GM19351 (cell line): ENCODE results near the gene BCAR1.

Source experiments
- ATAC-seq: cut with Tn5 transposase; IDR thresholded peaks from one replicate; pipeline ENCODE4 v1.9.1; 2021; ENCODE audit warnings: mild to moderate bottlenecking, moderate library complexity; ENCODE audit not compliant: unreplicated experiment

BCAR1 gene

DNA sequence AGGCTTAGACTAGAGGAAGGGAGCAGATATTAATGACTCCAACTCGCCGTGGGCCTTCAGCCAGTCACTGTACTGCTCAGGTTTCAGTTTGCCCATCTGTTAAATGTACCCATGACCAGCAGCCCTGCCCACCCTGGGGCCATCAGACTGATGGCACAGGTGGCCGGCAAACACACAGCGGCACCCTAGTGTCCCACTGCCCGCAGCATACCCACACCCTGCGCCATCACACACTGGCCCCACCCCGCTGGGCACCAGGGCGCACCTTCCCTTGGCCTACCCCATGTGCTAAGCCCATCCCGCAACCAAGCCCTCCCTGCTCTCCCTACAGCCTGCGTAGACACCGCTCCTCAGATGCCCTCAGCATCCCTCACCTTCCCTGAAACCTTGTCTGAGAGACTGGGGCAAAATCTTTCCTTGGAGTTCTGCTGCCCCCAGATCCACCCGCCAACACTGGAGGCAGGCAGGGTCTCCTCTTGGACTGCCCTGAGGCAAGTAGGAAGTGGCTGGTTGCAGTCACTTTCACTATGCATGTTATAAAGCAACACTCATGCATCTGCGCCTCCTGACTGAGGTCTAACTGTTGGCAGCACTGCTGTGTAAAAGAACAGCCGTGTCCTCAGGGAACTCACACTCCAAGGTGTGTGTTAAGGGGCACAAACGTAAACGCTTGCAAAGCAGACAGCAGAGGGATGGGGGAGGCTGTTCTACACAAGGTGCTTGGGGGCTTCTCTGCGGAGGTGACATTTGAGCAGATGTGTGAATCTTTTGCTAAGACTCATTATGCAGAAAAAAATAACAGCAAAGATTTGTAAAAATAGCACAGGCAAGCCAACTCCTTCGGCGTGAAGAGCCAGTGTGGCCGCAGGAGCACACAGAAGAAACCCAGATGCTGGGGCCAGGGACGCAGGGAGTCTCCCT, 6.7 kb upstream of the BCAR1 start:
- ATAC-seq: no peak

GRCh38 chr16:75256696-75257343, 5.4 kb upstream of the BCAR1 start:
- no peak for ATAC-seq

DNA sequence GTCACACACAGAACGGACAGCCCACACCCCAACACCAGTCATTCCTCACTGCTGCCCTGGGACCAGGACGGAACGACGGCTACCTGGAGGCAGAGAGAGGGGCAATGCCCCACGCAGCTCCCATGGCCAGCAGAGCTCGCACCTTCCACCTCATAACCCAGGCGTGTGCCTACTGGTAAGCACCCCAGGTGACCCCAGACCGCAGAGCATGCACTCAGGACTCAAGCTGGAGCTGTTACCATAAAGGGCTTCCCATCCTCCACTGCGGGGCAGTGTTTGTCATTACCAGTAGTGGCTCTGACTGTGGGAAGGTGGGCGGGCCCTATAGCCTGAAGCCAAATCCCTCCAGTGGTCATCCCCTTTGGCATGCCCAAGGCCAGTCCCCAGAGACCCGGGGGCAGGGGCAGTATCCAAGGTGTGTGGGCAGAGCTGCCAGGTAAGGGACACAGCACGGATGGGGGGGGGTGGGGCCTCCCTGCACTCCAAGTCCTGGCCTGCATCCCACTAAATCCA, 4.7 kb upstream of the BCAR1 start:
- ATAC-seq: no peak

GRCh38 chr16:75254359-75254837, 3.0 kb upstream of the BCAR1 start:
- ATAC-seq: no peak

DNA sequence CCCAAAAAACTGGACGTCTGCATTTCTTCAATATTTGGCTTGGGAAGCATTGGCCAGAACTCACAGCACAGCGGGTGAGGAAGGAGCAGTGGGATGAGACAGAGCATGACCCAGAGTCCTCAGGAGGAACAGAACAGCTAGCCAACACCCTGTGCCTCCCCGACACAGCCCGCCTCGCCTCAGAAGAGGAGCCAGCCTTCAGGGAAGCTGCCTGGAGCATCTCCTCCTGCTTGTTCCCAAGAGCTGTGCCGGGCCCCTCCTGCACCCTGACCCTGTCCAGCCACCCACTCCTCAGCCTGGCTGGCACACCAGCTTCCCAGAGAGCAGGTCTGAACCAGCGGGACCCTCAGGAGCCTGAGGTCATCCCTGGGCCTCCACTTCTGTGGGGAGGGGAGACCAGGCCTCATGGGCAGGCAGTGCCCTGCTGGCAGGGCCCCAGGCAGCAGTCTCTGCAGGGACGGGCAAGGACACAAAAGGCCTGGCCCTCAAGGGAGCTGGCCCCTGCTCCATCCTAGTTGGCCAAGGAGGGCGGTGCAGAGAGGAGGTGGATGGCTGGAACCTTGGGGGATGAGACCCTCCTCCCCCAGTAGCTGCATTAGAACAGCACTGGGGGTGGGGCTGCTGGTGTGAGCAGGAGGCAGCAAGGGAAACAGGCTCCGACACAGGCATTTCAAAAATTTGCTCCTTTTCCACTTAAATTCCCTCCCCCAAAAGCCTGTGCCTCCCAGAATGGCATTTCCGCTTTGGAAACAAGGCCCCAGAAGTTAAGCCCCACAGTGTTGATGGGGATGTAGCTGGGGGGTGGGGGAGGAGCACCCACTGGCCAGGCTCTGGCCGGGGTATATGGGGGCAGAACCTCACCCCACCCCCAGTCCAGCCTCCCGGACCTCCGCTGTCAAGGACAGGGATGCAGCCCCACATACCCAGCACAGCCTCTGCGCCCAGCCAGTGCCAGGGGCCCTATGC, 1.8 kb upstream of the BCAR1 start:
- ATAC-seq: no peak

DNA sequence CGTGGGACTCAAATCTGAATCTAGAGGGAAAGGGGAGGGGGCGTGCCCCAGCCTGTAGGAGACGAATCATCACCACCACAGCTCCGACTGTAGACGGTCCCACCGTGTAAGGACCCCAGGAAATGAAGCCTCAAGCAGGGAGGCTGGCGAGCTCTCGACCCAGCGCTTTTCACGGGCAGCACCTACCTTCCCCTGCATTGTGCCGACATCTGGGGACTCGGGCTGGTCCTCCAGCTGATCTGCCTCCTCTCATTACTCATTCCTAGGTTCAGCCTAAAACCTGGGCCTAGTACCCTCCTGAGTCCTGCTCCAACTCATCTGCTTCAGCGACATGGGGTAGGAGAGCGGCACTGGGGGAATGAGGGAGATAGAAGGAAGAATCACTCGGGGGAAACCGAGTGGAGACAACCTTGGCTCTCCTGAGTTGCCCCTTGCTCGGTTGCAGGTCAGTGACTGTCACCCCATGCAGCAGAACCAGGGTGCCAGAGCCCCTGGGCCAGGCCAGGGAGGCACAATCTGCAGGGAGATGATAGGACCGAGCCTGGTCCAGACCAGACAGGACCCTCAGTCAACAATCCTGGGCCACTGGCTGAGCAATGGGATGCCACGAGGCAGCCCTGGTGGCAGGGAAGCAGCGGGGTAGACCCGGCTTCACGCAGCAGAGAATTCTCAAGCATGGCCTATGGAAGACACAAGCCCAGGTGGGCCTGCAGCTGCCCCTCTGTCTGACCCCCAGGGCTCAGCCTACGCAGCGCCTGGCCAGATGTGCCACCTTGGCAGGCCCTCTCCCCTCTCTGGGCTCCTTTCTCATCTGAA, 833 bp upstream of the BCAR1 start:
- ATAC-seq: no peak

- peak; percentile 19 for ATAC-seq
Measured at GRCh38 chr16:75250809-75251279, 580 bp downstream of the BCAR1 start.

GRCh38 chr16:75250089-75250808, 1.2 kb downstream of the BCAR1 start:
- no peak for ATAC-seq

GRCh38 chr16:75249441-75249840, 2.0 kb downstream of the BCAR1 start:
- ATAC-seq: no peak

- ATAC-seq: no peak
Measured at GRCh38 chr16:75248536-75249380, 2.7 kb downstream of the BCAR1 start.

- ATAC-seq: no peak
Measured at GRCh38 chr16:75248142-75248535, 3.3 kb downstream of the BCAR1 start.

GRCh38 chr16:75247249-75247648, 4.2 kb downstream of the BCAR1 start:
- no peak for ATAC-seq

GRCh38 chr16:75246504-75247205, 4.8 kb downstream of the BCAR1 start:
- ATAC-seq: no peak

DNA sequence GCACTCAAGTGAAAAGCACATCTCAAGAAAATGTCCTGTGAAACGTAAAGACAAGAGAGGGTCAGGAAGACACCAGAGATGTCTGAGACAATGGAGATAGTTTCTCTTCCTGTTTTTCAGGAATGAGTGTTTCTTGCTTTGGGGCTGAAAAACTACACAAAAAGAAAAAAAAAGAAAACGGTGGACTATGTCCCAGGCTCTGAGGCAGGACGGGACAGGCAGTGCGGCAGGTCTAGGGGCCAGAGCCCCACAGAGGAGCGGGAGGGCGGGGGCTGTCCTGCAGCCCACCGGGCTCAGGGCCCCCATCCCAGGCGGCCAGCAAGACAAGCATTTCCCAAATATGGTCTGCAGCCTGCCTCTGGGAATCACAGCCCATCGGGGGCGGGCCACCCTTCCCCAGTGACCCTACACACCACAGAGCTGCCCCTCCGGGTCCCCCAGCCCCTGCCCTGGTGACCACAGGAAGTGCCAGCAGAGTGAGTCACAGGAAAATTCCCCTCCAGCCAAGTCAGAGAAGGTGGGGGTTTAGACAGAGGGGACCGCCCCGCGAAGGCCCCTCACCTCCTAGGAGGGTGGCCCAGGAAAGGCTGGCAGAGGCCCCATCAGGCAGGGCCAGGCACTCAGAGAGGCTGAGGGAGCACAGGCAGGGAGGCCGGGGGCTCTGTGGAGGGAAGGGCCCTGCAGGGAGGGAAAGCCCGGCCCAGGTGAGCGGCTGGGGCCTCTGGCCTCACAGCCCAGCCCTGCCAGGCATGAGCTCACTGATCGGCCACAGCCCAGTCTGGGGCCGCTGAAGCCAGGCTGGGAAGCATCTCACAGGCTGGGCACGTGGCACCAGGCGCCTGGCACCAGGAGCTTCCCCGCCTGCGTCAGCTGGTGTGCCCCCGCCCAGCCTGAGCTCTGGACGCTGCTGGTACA, 6.3 kb downstream of the BCAR1 start:
- ATAC-seq: no peak

- ATAC-seq: no peak
Measured at GRCh38 chr16:75244225-75244809, 7.1 kb downstream of the BCAR1 start.

GRCh38 chr16:75243667-75244224, 7.7 kb downstream of the BCAR1 start:
- ATAC-seq: no peak
